ENCODE results near the gene CHCHD3.

The CHCHD3 gene

DNA sequence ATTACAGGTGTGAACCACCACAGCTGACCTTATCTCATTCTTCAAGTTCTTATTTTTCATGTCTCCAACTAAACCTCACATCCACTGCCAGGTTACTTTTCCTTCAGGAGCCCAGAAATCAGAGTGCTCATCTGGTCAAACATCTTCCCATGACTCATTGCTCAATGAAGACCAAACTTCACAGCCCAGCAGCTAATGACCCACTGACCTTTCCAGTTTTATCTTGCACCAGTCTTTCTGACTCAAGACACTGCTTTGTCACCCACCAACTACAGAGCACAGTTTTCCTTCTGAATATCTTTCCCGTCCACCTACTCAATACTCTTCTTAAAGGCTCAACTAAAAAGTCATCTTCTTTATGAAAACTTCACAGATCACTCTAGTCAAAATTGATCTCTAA is 245.1 kb downstream of the CHCHD3 start:
- Histone ChIP-seq H3K4me3 (no peak overlapping the region), H3K9me3 (replicated peaks in 1 of 11) (0 out of 22 replicates have a peak, but pooled peaks cover 0 to 9% (median 0%) of the 10 kb centered on the region in 11 experiments), H3K4me2 (no peak overlapping the region), H3K9ac (no peak overlapping the region), H3K36me3 (peaks cover 34 to 74% (median 45%) of the 10 kb centered on the region in 11 experiments; a peak in 21 of 22 replicates), H3K27me3 (no peaks in the 10 kb centered on the region), H3K27ac (no peak overlapping the region), H3K4me1 (peaks cover 0 to 3% (median 0%) of the 10 kb centered on the region in 10 experiments; a peak in 1 of 20 replicates), H4K20me1 (no peaks in the 10 kb centered on the region; a peak in 2 of 22 replicates)
- TF ChIP-seq Cebpa-rat (IDR thresholded peaks at IDR 0.05): no peak

DNA sequence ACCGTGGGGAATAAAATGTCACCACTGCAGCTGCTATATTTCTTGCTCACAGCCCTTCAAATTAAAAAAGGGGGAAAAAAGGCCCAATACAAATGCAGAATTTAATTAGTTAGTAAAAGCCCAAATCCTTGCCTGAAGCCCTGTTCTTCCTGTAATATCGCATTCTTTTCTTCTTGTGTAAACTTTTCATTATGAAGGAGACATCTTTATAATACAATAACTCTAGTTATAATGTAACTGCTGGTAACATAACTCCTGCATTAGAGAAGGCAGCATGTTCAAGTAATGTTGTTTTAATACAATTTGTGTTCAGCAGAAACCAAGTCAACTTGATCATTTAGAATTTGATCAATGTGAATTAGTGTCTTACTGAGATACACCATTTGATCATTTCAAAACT is 250.9 kb downstream of the CHCHD3 start:
- Histone ChIP-seq H3K36me3 (peaks cover 30 to 81% (median 51%) of the 10 kb centered on the region in 11 experiments; a peak in 21 of 22 replicates), H3K27me3 (no peaks in the 10 kb centered on the region), H3K9me3 (replicated peaks in 1 of 11) (0 out of 22 replicates have a peak, but pooled peaks cover 0 to 2% (median 0%) of the 10 kb centered on the region in 11 experiments), H4K20me1 (peaks cover 0 to 4% (median 0%) of the 10 kb centered on the region in 11 experiments; a peak in 2 of 22 replicates), H3K4me3 (no peak overlapping the region), H3K27ac (no peak overlapping the region), H3K9ac (no peak overlapping the region), H3K4me1 (no peaks in the 10 kb centered on the region), H3K4me2 (no peak overlapping the region)
- no peak for TF ChIP-seq Cebpa-rat (IDR thresholded peaks at IDR 0.05)

DNA sequence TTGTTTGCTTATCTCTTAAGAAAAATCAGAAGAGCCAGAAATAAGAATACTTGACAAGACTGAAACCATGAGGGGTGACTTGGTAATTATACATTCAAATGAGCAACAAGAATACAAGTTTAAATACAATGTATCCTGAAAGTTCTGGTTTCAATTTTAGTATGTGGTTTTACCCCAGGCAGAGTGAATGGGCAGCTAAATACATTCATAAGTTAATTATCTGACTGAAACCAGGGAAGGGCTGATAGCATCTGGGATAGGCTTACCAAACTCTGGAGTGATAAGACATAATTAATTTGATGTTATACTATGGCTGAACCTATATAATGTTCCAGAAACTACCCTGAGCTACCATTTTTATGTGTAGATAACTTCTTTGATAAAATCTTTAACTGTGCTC is 253.4 kb downstream of the CHCHD3 start:
- no peak for TF ChIP-seq Cebpa-rat (IDR thresholded peaks at IDR 0.05)
- Histone ChIP-seq H3K27ac (no peak overlapping the region), H3K9ac (no peak overlapping the region), H3K9me3 (replicated peaks in 1 of 11) (no peaks in the 10 kb centered on the region), H3K4me3 (no peak overlapping the region), H3K36me3 (peaks cover 11 to 75% (median 38%) of the 10 kb centered on the region in 11 experiments; a peak in 21 of 22 replicates), H3K4me1 (no peaks in the 10 kb centered on the region), H3K4me2 (no peak overlapping the region), H4K20me1 (peaks cover 0 to 7% (median 0%) of the 10 kb centered on the region in 11 experiments; a peak in 3 of 22 replicates), H3K27me3 (no peaks in the 10 kb centered on the region)

DNA sequence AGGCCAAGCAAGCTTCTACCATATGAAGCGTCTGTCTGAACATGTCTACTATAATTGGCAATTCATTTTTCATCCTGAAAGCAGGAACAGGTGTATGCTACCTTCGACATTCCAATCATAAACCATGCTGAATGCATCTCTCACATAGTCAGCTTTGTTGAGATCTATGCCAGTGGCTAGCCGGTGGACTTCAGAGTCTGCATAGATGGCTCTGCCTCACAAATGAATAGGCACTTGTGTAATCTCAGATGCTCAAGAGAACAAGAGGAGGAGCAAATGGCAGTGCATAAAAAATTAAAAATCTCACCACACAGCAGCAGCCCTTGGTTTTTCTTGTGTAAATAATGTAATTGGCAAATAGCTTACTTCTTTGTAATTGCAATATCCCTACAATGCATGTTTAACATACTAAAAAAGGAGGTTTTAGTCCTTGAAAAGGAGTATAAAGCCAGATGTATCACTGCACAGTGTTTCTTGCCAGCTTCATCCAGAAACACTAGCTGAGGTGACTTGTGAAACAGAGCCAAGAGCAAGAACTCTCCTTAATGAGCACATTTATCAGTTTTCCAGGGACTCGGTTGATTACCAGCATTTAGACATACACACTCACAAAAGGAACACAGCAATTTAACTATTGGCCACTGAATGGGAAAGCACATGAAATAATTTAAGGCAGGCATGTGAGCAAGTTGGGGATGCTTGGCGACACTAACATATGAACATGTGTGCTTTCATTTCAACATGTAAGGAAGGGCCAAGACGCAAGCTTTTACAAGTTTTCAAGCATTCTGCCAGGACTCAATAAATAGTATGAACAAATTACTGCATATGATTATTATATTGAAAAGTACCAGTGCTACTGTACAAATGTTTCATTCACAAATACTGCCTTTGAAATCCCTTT is 255.7 kb downstream of the CHCHD3 start:
- no peak overlapping the region for H3K9ac ChIP-seq
- no peaks in the 10 kb centered on the region for H3K9me3 ChIP-seq (replicated peaks in 1 of 11)
- H4K20me1 ChIP-seq: peaks cover 0 to 7% (median 0%) of the 10 kb centered on the region in 11 experiments; a peak in 2 of 22 replicates
- no peak for TF ChIP-seq Cebpa-rat (IDR thresholded peaks at IDR 0.05)
- H3K4me1 ChIP-seq: no peaks in the 10 kb centered on the region
- H3K4me3 ChIP-seq: no peak overlapping the region
- no peak overlapping the region for H3K27ac ChIP-seq
- peaks cover 11 to 61% (median 35%) of the 10 kb centered on the region in 11 experiments; a peak in 21 of 22 replicates for H3K36me3 ChIP-seq
- H3K4me2 ChIP-seq: no peak overlapping the region
- H3K27me3 ChIP-seq: no peaks in the 10 kb centered on the region

DNA sequence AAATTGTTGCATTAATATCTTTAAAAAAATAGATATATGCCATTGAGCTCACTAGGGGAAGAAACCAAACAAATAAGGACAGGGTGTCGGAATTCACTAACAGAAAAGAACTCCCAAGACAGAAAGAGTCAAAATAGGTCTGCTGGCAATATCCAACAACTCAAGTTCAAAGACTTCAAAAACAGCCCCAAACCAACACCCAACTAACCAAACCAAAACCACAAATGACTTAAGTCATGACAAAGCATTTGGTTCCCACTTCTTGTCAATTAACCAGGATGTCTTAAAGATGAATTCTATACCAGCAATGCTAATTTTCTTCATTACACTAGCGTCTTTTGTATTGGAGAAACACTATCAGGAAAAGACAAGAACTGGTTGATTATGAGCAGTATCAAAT is 256.7 kb downstream of the CHCHD3 start:
- Histone ChIP-seq H3K9ac (no peak overlapping the region), H3K27me3 (no peaks in the 10 kb centered on the region), H3K4me1 (no peaks in the 10 kb centered on the region), H4K20me1 (peaks cover 0 to 7% (median 0%) of the 10 kb centered on the region in 11 experiments; a peak in 2 of 22 replicates), H3K27ac (no peak overlapping the region), H3K4me3 (no peak overlapping the region), H3K9me3 (replicated peaks in 1 of 11) (no peaks in the 10 kb centered on the region), H3K36me3 (peaks cover 11 to 51% (median 30%) of the 10 kb centered on the region in 11 experiments; a peak in 21 of 22 replicates), H3K4me2 (no peak overlapping the region)
- no peak for TF ChIP-seq Cebpa-rat (IDR thresholded peaks at IDR 0.05)

DNA sequence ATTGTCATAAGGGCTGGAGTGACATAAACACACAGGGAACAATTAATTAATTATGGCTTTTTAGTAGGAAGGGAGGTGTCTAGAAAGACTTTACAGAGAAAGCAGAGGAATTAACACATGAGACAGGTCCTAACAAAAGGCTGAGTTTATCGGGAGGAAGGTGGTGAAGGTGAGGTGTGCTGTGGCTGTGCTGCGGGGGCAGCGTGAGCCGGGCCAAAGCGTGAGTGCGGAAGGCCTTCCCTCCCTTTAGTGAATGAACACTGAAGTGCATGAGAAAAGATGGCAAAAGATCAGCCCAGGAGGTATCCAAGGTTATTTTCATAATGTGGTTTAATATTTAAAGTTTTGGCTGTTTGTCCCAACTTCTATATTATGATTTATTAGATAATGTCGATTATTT is 262.2 kb downstream of the CHCHD3 start:
- Histone ChIP-seq H3K36me3 (peaks cover under 1 to 37% (median 19%) of the 10 kb centered on the region in 11 experiments; a peak in 18 of 22 replicates), H3K9me3 (replicated peaks in 1 of 11) (0 out of 22 replicates have a peak, but pooled peaks cover 0 to 4% (median 0%) of the 10 kb centered on the region in 11 experiments), H3K9ac (no peak overlapping the region), H3K4me3 (no peak overlapping the region), H3K27me3 (no peaks in the 10 kb centered on the region), H3K4me2 (no peak overlapping the region), H4K20me1 (no peaks in the 10 kb centered on the region), H3K27ac (no peak overlapping the region), H3K4me1 (peaks cover 13 to 20% (median 17%) of the 10 kb centered on the region in 10 experiments; a peak in 19 of 20 replicates)
- TF ChIP-seq Cebpa-rat (IDR thresholded peaks at IDR 0.05): no peak

DNA sequence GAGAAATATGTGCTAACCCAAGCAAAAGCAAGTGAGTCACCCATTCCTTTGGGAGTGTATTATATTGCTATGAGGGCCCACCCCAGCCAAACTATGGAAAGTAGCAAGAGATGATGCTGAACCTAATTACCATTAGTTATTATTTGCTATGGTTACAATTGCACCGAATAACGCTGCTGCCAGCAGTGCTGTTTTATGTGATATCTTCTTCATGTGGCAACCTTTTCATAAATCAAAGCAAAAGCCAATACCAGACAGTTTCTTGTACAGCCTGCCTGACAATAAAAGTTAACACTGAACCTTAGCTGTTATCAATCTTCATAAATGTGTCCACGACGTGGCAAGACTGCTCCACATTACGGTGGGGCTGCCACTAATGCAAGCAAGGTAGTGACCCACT is 263.9 kb downstream of the CHCHD3 start:
- Histone ChIP-seq H3K9me3 (replicated peaks in 1 of 11) (peaks cover 0 to 4% (median 0%) of the 10 kb centered on the region in 11 experiments; a peak in 2 of 22 replicates), H3K4me1 (peaks cover 13 to 20% (median 17%) of the 10 kb centered on the region in 10 experiments; a peak in 19 of 20 replicates), H4K20me1 (no peaks in the 10 kb centered on the region), H3K9ac (no peak overlapping the region), H3K36me3 (peaks cover 11 to 53% (median 26%) of the 10 kb centered on the region in 11 experiments; a peak in 20 of 22 replicates), H3K27ac (no peak overlapping the region), H3K4me3 (no peak overlapping the region), H3K4me2 (no peak overlapping the region), H3K27me3 (no peaks in the 10 kb centered on the region)
- TF ChIP-seq Cebpa-rat (IDR thresholded peaks at IDR 0.05): no peak

DNA sequence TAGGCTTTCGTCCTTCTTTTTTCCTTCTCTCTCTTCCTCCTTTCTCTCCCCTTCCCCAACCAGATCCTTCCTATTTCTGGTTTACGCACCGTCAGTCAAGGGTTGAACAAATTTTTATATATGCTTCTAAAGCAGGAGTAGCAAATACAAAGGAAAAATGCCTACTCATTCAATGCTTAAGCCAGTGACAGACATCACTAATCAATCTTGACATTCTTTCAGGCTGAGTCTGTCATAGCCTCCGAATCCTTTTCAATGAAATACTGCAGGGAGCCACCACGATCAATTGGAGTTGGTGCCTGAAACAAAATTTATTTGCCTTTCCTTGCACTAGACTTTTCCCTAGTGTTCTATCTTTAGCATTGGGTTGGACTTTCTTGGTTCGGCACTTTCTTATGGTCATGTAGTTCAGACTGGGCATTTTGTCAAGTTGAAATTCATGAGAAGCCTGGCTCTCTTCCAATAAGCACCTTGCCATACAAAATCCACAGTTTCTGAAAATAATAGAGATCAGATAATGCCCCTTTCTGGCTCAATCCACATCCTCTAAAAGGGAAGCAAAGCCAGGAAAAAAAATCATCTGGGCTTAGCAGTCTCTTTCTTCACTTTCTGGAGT is 266.1 kb downstream of the CHCHD3 start:
- Histone ChIP-seq H3K9me3 (replicated peaks in 1 of 11) (peaks cover 0 to 5% (median 0%) of the 10 kb centered on the region in 11 experiments; a peak in 3 of 22 replicates), H3K27ac (peak overlapping the region in 6 of 11 experiments; percentile 22 to 43 (median 39); a peak in 11 of 22 replicates), H3K27me3 (no peaks in the 10 kb centered on the region), H3K4me1 (peaks cover 13 to 20% (median 17%) of the 10 kb centered on the region in 10 experiments; a peak in 19 of 20 replicates), H3K36me3 (peaks cover 22 to 71% (median 42%) of the 10 kb centered on the region in 11 experiments; a peak in 21 of 22 replicates), H3K4me2 (peak overlapping the region in 10 of 11 experiments; percentile 3 to 63 (median 48); a peak in 19 of 22 replicates), H3K9ac (no peak overlapping the region), H4K20me1 (no peaks in the 10 kb centered on the region), H3K4me3 (no peak overlapping the region)
- TF ChIP-seq Cebpa-rat (IDR thresholded peaks at IDR 0.05): no peak
